Stimulated activated CD4-positive, alpha-beta T cell treated with anti-CD3 and anti-CD28 coated beads, Interleukin-15, amount 100 ng/mL, for 48 hours (primary cell): Measurements from ENCODE around the gene SRSF2.
A peak's percentile ranks its signal among the peaks of the same experiment; 100 is the strongest.
"Not testable (repeated sequence)": the region's sequence is repeated elsewhere in the genome, so short reads cannot be mapped to it uniquely, and the experiment has no call there.

Experiments
- DNase-seq, 2 donors: peaks; one replicate each; pipeline ENCODE4 v3.0.0-alpha.2; 2020; ENCODE audit warnings: low read depth in 2 of 2

The SRSF2 gene

GRCh38 chr17:76738468-76738850, 1.3 kb upstream of the SRSF2 start:
- no peak for DNase-seq

DNA sequence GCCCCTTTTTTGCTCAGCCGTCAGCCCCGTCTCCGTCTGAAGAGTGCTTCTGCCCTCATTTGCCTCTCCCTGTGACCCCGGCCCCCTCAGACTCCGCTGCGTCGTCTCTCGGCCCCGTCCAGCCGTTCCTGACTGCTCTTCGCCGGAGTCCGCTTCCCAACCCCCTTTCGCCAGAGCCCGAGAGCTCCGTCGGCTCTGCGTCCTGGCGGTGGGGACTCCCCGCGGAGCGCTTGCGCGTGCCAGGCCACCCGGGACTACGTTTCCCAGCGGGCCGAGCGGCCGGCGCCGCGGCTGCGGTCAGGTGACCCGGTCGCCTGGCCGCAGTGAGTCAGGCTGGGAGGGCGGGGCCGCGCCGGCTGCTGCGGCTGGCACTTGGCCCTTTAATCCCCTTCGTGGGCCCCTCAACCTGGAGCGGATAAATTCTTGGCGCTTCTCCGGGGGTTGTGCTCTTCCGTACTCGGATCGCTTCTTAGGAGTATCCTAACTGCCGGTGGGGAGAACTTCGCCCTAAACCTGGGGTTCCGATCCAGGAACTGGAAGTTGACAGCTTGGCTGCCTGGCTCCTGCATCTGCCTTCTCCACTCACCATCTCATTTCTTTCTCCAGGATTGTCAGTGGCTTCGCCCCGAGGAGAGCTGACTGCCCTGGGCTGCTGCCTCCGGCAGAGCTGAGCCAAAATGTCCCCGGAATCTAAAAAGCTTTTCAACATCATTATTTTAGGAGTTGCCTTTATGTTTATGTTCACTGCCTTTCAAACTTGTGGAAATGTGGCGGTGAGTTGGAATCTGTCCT, 741 bp upstream of the SRSF2 start, which contains the start of gene MFSD11:
TSS of gene MFSD11 (plus strand) at position 444 of the 792 bp plus-strand sequence. CDS start at position 678, 234 bp downstream.
- DNase-seq, result peak; percentile 85 to 89

GRCh38 chr17:76736349-76737081, 616 bp downstream of the SRSF2 start:
- DNase-seq, result peak; percentile 40 to 45

GRCh38 chr17:76735586-76736348, 1.4 kb downstream of the SRSF2 start:
- DNase-seq, result no peak

- DNase-seq, result no peak
Measured at GRCh38 chr17:76735006-76735405, 2.1 kb downstream of the SRSF2 start.

- DNase-seq, result no peak
Measured at GRCh38 chr17:76734080-76734840, 2.9 kb downstream of the SRSF2 start.

- DNase-seq, result no peak
Measured at GRCh38 chr17:76733618-76733957, 3.5 kb downstream of the SRSF2 start.

GRCh38 chr17:76732734-76733617, 4.2 kb downstream of the SRSF2 start:
- DNase-seq, result no peak

GRCh38 chr17:76731800-76732733, 5.1 kb downstream of the SRSF2 start:
- not testable (repeated sequence) for DNase-seq

DNA sequence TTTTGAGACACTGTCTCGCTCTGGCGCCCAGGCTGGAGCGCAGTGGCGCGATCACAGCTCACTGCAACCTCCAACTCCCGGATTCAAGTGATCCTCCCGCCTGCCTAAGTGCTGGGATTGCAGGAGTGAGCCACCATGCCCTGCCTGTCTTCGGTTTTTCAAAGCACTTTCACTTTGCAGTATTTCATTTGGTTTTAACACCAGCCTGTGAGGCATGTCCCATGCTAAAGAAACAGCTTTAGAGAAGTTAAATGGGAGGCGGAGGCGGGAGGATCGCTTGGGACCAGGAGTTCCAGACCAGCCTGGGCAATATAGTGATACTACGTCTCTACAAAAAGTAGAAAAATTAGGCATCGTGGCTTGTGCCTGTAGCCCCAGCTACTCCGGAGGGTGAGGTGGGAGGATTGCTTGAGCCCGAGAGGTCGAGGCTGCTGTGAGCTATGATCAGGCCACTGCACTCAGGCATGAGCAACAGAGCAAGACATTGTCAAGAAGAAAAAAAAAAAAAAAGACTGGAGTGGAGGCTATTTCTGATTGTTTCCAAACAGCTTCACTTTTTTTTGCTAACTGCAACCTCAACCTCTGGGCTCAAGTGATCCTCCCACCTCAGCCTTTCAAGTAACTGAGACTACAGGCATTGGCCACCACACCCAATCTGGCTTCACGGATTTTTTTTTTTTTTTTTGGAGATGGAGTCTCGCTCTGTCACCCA, 9.2 kb downstream of the SRSF2 start:
- no peak for DNase-seq

DNA sequence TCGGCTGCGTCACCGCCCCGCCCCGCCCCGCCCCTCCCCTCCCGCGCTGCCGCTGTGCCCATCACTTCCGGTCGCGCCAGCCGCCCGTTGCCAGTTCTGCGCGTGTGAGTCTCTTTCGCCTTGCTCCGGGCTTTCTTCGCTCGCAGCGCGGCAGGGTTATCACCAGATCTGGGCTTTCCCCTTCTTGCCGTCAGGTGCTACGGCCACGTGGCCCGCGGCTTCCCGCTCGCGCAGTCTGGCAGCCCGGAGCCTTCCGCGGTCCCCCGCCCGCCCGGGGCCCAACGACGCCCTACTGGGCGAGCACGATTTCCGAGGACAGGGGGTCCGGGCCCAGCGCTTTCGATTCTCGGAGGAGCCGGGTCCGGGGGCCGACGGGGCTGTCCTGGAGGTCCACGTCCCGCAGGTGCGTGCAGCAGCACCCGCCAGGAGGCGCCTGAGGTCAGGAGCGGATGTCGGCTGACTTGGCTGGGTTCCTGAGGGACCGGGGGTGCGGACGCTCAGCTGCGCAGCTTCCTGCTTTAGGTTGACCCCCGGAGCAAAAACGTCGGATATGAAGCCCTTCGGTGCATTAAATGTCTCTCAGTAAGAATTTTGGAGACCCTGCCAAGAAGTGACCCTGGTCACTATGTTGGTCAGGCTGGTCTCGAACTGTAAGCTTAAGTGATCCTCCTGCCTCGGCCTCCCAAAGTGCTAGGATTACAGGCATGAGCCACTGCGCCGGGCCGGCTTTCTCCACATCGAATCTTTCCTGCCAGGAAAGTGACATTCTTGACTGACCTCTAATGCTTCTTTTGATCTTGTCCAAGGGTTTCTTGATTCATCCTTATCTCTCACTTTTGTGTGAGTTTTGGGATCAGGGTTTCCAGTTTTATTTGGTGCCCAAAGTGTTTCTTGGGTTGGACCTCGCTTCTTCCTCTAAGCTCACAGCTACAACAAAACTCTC, 10.1 kb downstream of the SRSF2 start, which contains the start of gene METTL23:
TSS of gene METTL23 (plus strand) at position 64 of the 943 bp plus-strand sequence. CDS start 2,872 bp downstream, outside the sequence.
- DNase-seq, result peak; percentile 69 to 74

GRCh38 chr17:76726231-76726775, 10.8 kb downstream of the SRSF2 start, which contains the start of gene JMJD6:
JMJD6 (minus strand) TSS chr17:76726606; CDS start chr17:76726475, 131 bp downstream.
- peak; percentile 92 to 93 for DNase-seq

DNA sequence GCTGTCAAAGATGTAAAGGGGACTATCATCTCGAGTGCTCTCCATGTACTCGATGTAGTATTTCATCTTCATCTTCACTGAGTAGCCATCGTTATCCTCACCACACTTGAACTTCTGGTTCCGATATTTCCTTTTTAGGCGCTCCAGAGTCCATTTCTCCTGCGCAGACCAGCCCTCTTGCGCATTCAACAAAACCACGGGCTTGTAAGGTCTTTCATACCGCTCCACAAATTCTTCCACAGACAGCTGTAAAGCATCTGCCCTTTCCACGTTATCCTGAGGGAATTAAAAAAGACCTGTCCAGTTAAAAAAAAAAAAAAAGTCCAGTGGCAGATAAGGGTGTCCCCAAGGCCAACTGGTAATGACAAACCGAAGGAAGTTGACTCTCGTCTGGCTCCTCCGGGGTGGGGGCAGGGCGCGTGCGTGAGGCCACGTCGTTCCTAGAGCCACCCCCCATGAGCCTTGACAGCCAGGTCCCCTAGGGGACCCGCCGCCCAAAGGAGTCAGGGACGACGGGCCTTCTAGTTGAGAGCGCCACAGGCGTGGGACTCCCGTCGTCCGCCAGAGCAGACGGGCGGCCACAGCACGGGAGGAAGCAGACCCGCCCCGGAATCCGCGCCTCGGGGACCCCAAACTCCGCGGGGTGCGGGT, 11.4 kb downstream of the SRSF2 start:
- DNase-seq, result peak; percentile 58 to 71

- no peak for DNase-seq
Measured at GRCh38 chr17:76723812-76724211, 13.3 kb downstream of the SRSF2 start.

DNA sequence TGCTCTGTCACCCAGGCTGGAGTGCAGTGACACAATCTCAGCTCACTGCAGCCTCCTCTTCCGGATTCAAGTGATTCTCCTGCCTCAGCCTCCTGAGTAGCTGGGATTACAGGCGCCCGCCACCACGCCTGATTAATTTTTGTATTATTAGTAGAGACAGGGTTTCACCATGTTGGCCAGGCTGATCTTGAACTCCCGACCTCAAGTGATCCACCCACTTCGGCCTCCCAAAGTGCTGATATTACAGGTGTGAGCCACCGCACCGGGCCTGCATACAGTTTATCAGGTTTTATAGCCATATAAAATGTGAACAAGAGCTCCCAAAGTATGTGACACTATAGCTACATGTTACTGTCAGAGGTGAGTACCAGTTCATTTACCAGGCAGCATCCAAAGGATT, 14.2 kb downstream of the SRSF2 start:
- DNase-seq, result not testable (repeated sequence)

DNA sequence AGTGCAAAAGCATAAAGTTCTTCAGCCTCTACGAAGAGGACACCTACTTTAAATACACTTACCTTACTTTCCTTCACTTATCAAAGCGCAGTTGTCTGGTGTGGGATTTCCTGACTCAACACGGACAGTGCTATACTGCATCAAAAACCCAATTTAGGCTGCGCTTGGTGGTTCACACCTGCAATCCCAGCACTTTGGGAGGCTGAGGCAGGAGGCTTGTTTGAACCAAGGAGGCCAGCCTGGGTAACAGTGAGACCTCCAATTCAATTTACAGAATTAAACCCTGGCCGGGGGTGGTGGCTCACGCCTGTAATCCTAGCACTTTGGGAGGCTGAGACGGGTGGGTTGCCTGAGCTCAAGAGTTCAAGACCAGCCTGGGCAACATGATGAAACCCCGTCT, 14.9 kb downstream of the SRSF2 start:
- DNase-seq, result no peak

GRCh38 chr17:76721463-76721862, 15.7 kb downstream of the SRSF2 start:
- no peak for DNase-seq
